ENCODE measurements around the gene ACTR2.

- TF ChIP-seq CTCF (IDR thresholded peaks at IDR 0.05; ENCODE audit: poor library complexity) (peak; percentile 30), EZH2phosphoT487 (IDR thresholded peaks at IDR 0.05; ENCODE audit: low read depth, severe bottlenecking, unreplicated experiment) (no peak), EZH2 (IDR thresholded peaks at IDR 0.05; ENCODE audit: borderline replicate concordance) (no peak)
These were observed 92.6 kb downstream of the ACTR2 start for GRCh38 chr2:65320042-65320725.
